Suppressor macrophage treated with lipopolysaccharide for 4 hours (primary cell): Measurements from ENCODE around the gene CEP41.
A peak's percentile ranks its signal among the peaks of the same experiment; 100 is the strongest.
"Not testable (repeated sequence)": the region's sequence is repeated elsewhere in the genome, so short reads cannot be mapped to it uniquely, and the experiment has no call there.

Source experiments
- DNase-seq: peaks from one replicate; pipeline ENCODE4 v3.0.0-alpha.2; 2020

CEP41 gene

DNA sequence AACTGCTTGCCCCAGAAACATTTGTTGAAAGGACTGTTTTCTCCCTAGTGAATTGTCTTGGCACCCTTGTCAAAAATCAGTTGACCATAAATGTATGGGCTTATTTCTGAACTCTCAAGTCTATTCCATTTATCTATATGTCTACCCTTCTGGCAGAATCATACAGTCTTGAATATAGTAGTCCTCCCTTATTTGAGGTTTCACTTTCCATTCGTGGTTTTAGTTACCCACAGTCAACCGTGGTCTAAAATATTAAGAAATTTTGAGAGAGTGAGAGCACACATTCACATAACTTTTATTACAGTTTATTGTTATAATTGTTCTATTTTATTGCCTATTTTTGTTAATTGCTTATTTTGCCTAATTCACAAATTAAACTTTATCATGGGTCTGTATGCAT lies 17.4 kb upstream of the CEP41 start:
- peak; percentile 50 for DNase-seq

DNA sequence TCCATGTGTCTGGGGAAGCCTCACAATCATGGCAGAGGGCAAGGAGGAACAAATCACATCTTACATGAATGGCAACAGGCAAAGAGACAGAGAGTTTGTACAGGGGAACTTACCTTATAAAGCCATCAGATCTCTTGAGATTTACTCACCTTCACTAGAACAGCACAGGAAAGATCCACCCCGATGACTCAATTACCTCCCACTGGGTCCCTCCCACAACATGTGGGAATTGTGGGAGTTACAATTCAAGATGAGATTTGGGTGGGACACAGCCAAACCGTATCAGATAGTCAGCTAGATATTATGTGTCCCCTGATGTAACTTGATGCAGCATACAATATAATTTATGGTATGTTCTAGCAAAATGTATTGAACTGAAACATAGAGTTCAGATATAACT lies 14.1 kb upstream of the CEP41 start:
- no peak for DNase-seq

DNA sequence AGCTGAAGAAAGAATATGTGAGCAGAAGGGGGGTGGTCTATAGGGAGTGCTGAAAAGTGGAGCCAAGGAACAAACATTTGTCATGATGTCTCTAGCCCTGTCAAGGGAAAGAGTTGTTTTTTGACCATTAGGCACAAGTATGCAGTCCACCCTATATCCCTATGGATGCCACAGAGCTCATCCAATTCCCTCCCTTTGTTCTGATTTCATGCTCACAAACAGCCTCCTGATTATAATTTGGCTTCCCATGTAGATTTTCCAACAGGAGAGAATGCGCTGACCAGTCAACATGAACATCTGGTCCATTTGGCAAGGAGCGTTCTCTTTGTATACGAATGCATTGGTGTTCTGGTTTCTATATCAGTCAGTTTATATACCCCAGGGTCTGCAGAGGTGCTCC lies 12.1 kb upstream of the CEP41 start:
- DNase-seq: no peak

DNA sequence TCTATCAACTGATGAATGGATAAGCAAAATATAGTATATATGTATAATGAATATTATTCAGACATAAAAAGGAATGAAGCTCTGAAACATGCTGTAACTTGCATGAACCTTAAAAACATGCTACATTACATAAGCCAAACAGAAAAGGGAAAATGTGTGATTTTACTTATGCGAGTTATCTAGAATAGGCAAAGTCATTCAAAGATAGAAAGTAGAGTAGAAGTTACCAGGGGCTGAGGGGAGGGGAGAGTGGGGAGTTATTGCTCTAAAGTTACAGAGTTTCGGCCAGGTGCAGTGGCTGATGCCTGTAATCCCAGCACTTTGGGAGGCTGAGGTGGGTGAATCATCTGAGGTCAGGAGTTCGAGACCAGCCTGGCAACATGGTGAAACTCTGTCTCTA lies 10.5 kb upstream of the CEP41 start:
- DNase-seq: not testable (repeated sequence)

DNA sequence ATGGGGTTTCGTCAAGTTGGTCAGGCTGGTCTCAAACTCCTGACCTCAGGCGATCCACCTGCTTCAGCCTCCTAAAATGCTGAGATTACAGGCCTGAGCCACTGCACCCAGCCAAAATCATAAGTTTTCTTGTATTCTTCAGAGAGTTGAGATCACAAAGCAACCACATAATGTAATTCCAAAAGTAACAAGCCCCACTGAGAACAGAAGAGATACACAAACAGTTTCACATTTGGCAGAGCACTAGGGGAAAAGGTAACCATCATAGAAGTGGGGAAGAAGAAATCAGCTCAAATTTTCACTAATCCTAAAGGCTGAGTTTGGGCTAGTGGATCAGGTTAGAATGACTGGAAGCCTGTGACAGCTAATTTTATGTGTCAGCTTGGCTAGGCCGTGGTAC lies 5.4 kb upstream of the CEP41 start:
- no peak for DNase-seq

DNA sequence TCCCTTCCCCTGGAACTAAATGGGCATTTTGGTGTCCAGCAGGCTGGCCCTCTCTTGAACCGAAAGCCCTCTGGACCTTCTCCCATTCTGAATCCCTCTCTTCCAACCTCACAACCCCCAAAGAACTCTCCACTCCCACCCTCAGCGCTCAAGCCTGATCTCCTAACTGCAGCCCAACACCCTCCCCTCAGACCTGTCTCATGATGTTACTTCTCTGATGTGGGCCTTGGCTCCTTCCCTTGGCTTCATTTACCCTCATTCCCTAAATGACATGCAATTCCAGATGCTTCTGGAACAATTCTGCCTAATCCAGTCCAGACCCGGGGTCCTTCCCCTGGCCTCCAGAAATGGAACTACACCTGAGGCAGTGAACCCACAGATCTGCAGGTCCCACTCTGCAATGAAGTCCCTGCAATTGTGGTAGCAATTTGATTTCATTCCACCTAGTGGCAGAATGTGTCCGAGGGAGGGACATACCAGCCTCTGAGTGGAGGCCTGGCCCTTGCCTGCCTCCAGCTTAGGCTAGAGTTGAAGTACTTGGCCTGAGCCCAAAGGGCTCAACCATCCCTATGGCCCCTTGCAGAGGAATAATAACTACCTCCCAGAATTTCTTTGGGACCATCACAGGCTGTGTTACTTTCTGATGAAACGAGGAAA lies 4.1 kb upstream of the CEP41 start:
- no peak for DNase-seq

DNA sequence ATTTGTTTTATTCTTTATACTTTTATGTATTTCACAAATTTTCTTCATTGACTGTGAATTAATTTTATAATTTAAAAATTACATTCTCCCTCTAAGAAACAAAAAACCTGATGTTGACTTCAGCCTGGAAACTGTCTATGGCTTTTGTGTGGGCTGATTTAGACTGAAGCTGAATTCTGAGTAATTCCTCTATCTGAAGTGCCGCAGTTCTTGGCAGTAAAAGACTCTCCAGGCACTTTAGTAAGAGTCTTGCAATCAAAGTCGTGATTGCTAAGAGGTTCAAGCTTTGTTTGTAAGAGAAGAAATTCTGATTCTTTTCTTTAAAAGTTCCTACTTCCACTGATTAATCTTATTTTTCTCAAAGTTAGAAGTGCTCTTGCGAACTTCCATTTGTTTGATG lies 3.4 kb upstream of the CEP41 start:
- DNase-seq: no peak

DNA sequence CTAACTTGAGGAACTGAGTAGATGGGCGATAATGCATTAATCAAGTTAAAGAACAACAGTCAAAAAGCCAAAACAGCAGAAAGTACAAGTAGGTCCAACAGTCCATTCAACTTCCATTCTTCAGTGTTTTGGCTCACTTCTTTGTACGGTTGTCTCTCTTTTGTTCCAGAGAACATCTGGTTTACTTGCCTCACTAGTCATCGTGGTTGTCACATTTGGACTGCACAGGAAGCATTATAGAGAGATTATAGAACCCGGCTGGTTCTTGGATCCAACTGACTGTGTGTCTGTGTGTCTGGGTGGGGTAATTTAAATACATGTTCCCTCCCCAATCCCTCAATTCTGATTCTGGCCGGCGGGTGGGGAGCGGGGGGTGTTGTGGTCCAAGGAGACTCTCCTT lies 1.8 kb upstream of the CEP41 start:
- DNase-seq: no peak

DNA sequence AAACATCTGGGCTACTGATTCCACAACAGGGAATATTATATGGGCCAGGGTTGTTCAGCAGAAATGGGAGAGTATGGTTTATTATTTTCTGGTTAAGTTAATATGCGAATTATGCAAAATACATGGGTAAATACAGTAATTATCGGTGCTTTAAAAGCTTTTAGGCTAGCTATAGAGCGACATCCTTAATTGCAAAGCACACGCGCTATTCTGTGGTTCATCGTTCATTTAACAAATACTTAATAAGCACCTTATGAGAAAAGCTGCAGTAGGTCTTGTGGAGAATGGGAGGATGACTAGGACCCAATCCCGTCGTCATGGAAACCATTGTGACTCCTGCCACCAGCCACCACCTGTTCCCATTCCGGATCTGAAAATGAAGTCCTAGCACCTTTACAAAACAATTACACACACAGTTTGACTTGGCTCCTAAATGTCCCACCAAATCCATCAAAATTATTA lies 623 bp upstream of the CEP41 start:
- no peak for DNase-seq

DNA sequence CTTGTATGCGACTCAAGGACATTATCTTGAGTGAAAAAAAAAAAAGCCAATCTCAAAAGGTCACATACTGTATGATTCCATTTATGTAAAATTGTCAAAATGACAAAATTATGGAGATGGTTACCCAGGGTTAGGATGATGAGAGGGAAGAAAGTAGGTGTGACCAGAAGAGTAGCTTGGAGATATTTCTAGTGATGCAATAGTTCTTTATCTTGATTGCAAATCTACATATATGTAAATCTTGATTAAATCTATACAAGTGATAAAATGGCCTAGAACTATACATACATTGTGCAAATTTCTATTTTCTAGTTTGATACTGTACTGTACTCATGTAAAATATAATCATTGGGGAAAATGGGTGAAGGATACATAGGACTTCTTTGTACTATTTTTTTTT lies 4.6 kb downstream of the CEP41 start:
- no peak for DNase-seq

DNA sequence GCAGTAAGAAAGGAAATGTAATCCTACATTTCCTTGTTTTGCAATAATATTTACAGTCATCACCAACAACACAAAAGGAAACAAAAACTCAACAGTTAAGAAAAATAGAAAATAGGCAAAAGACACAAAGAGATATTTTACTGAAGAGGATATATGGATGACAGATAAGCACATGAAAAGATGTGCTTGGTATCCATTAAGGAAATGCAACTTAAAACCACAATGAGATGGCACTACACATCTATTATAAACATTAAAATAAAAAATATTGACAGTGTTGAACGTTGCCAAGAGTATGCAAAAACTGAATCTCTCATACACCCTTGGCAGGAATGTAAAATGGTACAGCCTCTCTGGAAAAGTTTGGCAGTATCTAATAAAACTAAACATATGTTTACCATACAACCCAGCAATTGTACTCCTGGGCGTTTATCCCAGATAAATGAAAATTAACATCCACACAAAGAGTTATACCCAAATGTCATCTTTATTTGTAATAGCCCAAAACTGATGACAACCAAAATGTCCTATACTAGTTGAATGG lies 5.4 kb downstream of the CEP41 start:
- DNase-seq: peak; percentile 19

DNA sequence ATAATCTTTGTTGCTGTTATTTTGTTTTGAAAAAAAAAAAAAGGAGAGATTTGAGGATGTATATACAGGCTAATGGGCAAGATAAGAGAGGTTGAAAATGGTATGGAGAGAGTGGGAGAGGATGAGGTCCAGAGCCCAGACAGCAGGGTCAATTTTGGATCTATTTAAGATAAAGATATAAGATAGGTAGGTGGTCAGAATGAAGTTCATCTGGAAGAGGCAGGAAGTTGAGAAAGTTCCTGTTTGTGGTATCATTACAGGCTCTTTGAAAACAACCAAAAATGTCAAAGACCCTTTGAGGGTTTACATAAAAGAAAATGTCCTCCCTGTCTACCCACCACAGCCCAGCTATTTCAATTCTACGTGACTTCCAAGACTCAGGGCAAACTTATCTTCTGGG lies 7.5 kb downstream of the CEP41 start:
- DNase-seq: no peak

DNA sequence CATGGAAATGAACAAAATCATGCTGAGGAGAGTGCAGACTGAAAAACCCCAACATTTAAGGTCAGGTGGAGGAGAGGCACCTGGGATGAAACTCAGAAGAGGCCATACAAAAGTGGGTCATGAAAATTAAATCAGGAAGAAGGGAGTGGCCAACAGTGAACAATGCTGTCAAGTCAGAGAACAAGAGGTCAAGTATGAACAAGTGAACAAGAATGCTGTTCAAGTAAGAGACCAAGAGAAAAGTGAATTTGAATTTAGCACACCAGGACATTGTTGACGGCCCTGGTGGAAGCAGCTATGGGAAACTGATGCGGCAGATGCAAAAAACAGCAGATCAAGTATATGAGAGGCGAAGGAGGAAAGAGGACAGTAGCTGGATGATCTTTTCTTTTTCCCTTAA lies 7.9 kb downstream of the CEP41 start:
- no peak for DNase-seq

DNA sequence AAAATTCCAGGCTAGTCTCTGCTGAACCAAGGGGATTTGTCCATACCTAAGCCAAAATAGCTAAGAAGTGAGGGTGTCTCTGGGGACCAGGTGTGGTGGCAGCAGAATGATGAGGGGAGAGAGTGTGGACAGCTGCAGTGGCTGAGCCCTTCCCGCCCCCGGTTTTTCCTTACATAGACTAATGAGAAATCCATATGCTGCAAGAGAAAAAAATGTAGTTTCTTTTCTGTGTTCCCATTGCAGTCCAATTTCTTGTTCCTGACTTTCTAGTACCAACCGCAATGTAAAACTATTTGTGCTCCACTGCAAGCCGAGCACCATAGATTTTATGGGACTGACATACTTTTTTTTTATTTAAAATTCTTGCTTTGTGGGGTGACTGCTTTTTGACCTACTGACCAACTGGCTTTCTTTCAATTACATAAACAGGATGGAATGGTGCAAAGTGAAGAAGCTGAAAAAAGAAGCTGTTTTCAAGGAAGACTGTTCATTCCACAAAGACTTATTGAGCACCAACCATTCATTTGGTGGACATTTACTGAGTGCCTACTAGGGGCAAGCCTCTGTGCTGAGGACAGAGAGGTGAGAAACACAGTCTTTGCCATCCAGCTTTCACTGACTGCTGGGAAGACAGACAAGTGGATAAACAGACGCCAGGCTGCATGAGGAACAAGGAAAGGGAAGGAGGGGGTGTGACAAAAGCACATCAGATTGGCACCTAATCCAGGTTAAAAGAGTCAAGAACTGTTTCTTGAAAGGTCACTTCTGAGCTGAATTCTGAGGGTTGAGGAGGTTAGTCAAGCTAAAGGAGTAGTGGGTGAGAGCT lies 9.8 kb downstream of the CEP41 start:
- DNase-seq: peak; percentile 41

DNA sequence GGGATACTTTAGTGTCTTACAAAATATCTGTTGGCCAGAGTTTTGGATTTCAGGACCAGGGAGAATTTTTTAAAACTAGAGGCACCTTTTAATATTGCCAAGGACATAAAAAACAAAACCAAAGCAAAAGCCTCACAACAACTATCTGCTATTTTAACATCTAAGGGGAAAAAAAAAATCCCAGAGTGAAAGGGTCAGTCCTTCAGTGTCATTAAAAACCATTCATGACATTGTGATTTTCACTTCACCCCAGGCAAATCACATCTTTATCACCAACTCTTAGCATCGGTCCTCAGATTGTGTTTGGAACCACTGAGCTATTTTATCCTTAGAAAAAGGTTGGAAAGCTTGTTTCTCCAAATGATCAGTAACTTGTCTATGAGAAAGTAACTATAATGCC lies 10.7 kb downstream of the CEP41 start:
- DNase-seq: no peak

DNA sequence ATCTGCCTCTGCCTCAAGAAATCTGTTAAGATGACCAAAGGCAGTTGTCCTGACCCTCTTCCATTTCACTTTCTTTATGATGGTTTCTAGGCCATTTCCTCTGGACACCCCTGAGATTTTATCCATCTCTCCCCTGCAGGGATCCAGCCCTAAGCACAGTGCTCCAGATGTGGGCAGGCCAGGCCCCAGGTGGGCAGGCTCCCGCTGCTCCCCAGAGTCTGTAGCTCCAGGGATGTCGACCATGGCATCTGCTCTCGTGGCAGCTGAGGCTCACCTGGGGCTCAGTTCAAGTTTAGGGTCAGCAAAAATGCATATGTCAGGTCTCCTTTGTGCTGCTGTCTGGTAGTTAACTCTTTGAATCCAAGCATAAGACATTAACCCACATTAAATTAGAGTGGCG lies 11.8 kb downstream of the CEP41 start:
- DNase-seq: no peak

DNA sequence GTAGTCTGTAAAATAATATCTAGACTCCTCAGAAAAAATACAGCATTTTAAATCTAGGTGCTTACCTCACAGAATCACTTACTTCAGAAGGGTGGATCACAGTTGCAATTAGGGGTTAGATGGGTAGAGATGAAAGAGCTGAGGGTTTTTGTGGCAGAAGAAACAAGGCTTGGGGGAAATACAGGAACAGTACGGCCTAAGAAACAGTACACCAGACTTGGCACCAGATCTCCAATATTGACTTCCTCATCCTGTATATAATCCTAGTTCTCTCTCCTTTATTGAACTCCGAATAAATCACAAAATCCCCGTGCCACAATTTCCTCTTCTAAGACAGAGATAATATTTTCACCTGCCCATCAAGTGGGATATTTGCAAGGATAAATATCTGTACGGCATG lies 14.3 kb downstream of the CEP41 start:
- DNase-seq: no peak

DNA sequence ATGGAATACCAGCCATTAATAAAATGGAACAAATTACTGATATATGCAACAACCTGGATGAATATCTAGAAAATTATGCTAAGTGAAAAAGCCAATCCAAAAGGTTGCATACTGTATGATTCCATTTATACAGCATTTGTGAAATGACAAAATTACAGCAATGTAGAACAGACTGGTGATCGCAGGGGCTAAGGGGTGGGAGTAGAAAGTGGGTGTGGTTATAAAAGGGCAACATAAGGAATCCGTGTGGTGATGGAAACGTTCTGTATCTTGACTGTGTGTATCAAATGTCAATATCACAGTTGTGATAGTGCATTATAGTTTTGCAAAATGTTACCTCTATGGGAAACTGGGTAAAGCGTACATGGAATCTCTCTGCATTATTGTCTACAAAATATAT lies 15.0 kb downstream of the CEP41 start:
- no peak for DNase-seq

DNA sequence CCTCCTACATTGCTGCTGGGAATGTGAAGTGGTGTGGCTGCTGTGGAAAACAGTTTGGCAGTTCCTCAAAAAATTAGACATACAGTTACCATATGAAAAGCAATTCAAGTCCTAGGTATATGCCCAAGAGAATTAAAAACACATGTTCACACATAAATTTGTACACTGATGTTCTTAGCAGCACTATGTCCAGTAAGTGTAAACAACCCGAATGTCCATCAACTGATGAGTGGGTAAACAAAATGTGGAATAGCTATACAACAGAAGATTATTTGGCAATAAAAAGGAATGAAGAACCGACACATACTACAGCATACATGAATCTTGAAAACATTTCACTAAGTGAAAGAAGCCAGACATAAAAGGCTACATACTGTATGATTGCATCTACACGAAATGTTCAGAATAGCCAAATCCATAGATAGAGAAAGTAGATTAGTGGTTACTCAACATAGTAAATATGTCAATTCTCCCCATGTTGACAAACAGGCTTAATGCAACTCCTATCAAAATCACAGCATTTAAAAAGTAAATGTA lies 17.2 kb downstream of the CEP41 start:
- DNase-seq: no peak

DNA sequence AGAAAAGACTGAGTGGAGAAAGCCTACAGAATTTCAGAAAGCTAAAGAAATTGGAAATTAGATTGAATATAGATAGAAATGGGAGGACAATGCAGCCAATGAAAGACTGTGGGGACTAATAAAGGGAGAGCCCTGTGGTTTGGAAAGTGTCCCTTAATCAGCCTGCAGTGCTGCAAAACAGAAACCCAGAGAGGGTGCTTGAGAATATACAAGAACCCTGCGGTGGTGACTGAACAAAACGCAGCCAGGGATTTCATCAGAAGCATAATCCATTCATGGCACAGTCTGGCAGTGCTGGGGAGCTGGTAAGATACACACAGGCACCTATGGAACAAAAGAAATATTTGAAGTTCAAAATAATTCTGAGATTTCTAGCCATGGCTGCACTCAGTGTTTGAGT lies 19.1 kb downstream of the CEP41 start:
- DNase-seq: no peak

DNA sequence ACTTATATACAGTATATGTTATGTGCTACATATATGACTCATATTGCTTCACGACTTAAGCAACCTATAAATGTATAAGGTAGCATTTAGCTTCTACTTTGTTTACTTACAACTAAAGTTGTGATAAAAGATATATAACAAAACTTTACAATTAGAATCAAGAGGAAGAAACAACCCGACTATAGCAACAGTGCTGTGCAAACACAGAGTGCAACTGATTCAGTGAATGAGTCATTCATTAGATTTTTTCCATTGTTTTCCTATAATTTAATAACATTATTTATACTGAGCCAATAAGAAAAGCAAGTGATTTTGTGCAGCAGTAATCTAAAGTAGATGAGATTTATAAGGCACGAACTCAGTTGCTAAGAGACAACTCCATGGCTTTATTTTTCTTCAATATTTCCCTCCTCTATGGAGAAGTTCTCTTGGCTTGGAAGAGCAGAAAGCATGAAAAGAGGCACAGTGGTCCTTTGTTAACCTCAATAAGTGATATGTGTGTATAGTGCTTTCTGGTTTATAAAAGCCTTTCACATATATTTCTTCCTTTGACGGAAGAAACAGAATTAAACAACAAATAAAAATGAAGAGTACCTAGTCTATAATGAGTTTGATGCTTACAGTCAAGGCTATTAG lies 19.8 kb downstream of the CEP41 start:
- no peak for DNase-seq

DNA sequence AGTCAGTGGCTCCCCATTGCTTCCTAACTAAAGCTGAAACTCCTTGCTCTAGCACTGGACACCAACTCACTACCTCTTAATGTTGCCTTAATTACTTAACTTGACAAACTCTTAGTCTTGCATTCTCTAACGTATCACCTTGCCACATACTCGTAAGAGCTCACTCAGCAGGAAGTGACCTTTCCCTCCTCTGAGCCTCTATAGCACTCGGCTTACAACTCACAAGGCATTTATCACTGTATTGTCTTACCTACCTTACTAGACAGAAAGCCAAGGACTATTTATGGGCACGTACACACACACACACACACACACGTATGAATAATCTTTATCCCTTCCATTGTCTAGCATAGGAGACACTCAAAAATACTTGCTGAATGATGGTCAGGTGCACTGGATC lies 21.2 kb downstream of the CEP41 start:
- no peak for DNase-seq

DNA sequence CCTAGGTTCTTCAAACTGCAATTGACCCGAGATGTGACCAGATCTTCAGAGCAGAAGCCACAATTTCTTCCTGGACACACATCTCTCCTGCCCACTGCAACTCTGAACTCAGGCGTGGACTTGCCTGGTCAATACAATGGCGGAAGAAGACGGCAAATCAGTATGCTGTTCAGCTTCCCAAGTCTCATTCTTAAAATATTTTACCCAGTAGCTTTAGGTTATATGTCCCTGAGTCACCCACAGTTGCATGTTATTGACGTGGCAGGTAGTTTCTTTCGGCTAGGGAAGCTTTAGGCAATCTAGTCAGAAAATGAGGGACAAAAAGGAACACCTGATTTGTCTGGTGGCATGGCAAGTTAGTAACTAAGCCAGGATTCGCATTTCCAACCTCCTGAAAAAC lies 22.5 kb downstream of the CEP41 start:
- DNase-seq: no peak

DNA sequence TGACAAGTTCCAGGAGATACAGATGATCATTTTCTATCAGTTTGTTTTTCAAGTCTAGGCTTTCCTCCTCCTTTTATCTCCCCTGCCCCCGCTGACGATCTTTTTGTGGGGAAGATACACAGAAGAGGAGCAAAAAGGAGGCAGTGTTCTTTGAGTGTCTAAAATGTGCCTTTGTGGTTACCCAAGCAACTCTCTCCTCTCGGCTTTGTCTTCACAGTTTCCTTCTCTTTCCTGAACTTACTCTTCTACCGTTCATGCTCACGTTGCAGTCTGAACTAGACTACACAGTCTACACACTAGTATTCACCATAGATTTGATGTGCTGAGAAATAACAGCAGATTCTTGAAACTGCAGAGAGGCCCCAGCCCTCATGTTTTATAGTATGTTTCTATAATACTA lies 23.6 kb downstream of the CEP41 start:
- DNase-seq: no peak
